CD8-positive, alpha-beta memory T cell (primary cell): ENCODE results near the gene ZFP3. TPM values are rescaled to one million over a fixed set of nuclear protein-coding genes. Genes with fewer than 3 reads are reported as not detected.
"Not testable (repeated sequence)": the region's sequence is repeated elsewhere in the genome, so short reads cannot be mapped to it uniquely, and the experiment has no call there.

ENCODE experiments used
- CTCF ChIA-PET: fragments of 350-600 bp; sonication (Branson Sonifier 250); formaldehyde crosslinking; loops from one replicate; lab custom pipeline; 2021; ENCODE audit warnings: antibody characterized with exemption; lab: Charles Lee
- POLR2A ChIA-PET: fragments of 350-600 bp; sonication (Branson Sonifier 250); formaldehyde crosslinking; loops from one replicate; lab custom pipeline; 2021; ENCODE audit warnings: antibody characterized with exemption; lab: Charles Lee
- DNase-seq, 5 donors: peaks; one replicate each; pipeline versions ENCODE4 v3.0.0 to v3.0.0-alpha.2; 2020 to 2022; ENCODE audit warnings: mixed read lengths in 1 of 5
- H3K27ac ChIP-seq: one replicate; pipeline ENCODE4 v1.7.0; 2013; ENCODE audit warnings: low read depth, mild to moderate bottlenecking, low read length, moderate library complexity
- H3K27me3 ChIP-seq: 2 replicates; pipeline ENCODE4 v1.7.0; 2013; ENCODE audit warnings: low read length, mild to moderate bottlenecking; ENCODE audit not compliant: insufficient read depth, poor library complexity, severe bottlenecking
- H3K36me3 ChIP-seq: 2 replicates; pipeline ENCODE4 v1.7.0; 2013; ENCODE audit warnings: mild to moderate bottlenecking, low read length, moderate library complexity; ENCODE audit not compliant: insufficient read depth
- H3K4me1 ChIP-seq: 2 replicates; pipeline ENCODE4 v1.7.0; 2013; ENCODE audit warnings: mild to moderate bottlenecking, low read length, moderate library complexity; ENCODE audit not compliant: insufficient read depth
- H3K4me3 ChIP-seq: 2 replicates; pipeline ENCODE4 v1.7.0; 2013; ENCODE audit warnings: mild to moderate bottlenecking, low read length
- H3K9me3 ChIP-seq: 2 replicates; pipeline ENCODE4 v1.7.0; 2013; ENCODE audit warnings: mild to moderate bottlenecking, low read length
- H3K27ac Mint-ChIP-seq, 8 donors: one replicate each; pipeline ENCODE4 v1.8.0; 2020 to 2021; ENCODE audit warnings: mixed read lengths in 8 of 8, mild to moderate bottlenecking in 6 of 8, inconsistent platforms in 3 of 8, moderate library complexity in 3 of 8
- H3K27me3 Mint-ChIP-seq, 2 donors: one replicate each; pipeline ENCODE4 v1.8.0; 2020 to 2021; ENCODE audit warnings: mixed read lengths in 2 of 2, mild to moderate bottlenecking in 1 of 2, moderate library complexity in 1 of 2
- H3K36me3 Mint-ChIP-seq, 3 donors: one replicate each; pipeline ENCODE4 v1.8.0; 2020 to 2021; ENCODE audit warnings: mixed read lengths in 3 of 3, inconsistent platforms in 1 of 3, mild to moderate bottlenecking in 1 of 3
- H3K4me1 Mint-ChIP-seq, 3 donors: one replicate each; pipeline ENCODE4 v1.8.0; 2020 to 2021; ENCODE audit warnings: mixed read lengths in 3 of 3, inconsistent platforms in 1 of 3, mild to moderate bottlenecking in 1 of 3
- H3K4me3 Mint-ChIP-seq, 7 donors: one replicate each; pipeline ENCODE4 v1.8.0; 2020 to 2021; ENCODE audit warnings: mixed read lengths in 7 of 7, mild to moderate bottlenecking in 6 of 7, moderate library complexity in 4 of 7, inconsistent platforms in 2 of 7
- H3K9me3 Mint-ChIP-seq, 5 donors: one replicate each; pipeline ENCODE4 v1.8.0; 2020 to 2022; ENCODE audit warnings: mixed read lengths in 5 of 5, mild to moderate bottlenecking in 3 of 5, moderate library complexity in 2 of 5, inconsistent platforms in 1 of 5
- polyA plus RNA-seq: library from polyadenylated mRNA; unstranded; fragments of 300-500 nt; fragmentation: Illumina TruSeq; gene quantifications from one replicate; pipeline ENCODE4 v1.2.3, GENCODE V29; 2021
- total RNA-seq, 2 experiments: library from RNA; stranded (reverse); gene quantifications; one replicate each; pipeline ENCODE4 v1.2.3, GENCODE V29; 2021

ZFP3 gene
- total and polyA plus RNA-seq, 3 experiments from 2014 or later, result 0.75 to 4.2 (median 3.7) TPM

DNA sequence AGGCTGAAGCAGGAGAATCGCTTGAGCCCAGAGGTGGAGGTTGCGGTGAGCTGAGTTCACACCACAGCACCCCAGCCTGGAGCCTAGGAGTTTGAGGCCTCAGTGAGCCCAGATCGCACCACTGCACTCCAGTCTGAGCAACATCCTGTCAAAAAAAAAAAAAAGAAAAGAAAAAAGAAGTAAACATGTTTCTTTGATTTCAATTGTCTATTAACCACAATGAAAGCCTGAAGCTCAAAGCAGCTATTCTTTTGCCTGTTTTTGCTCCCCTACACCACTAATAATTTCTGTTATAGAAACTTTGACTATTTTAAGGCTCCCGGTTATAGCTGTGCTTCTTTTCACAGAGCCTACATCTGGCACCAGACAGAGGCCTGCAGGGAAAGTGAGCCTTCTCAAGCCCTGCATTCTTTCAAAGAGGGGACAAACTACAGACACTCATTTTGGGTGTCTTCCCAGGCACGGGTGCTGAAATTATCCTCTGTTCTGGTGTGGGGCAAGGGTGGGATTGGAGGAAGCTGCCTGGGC is 28.9 kb upstream of the ZFP3 start:
- H3K4me1 Mint-ChIP-seq, result peaks cover 32 to 61% (median 47%) of the 10 kb centered on the region in 3 donors
- peak overlapping the region; percentile 62 to 84 (median 72) for H3K4me3 Mint-ChIP-seq
- Histone ChIP-seq H3K4me3 (peak overlapping the region; percentile 6), H3K9me3 (no peaks in the 10 kb centered on the region), H3K36me3 (no peaks in the 10 kb centered on the region), H3K27ac (peak overlapping the region; percentile 49), H3K4me1 (peaks cover 54% of the 10 kb centered on the region), H3K27me3 (no peaks in the 10 kb centered on the region)
- H3K27me3 Mint-ChIP-seq, result no peaks in the 10 kb centered on the region
- peak; percentile 65 to 91 (median 78) for DNase-seq
- no peaks in the 10 kb centered on the region for H3K9me3 Mint-ChIP-seq
- ChIA-PET POLR2A (interaction anchor here (0.5 to 1.8 kb wide), 9 partner anchors 9 to 110 kb away, joined by 3 to 12 read pairs (median 4); partner anchors contain the start of genes RNF167, SLC25A11, SLC52A1 and SPAG7), CTCF (interaction anchor here (0.7 to 2.9 kb wide), 16 partner anchors 9 to 150 kb away, joined by 3 to 24 read pairs (median 4); partner anchors contain the start of genes C17orf107, INCA1, SLC52A1 and SPAG7)
- peaks cover 0 to 4% (median 1%) of the 10 kb centered on the region in 3 donors for H3K36me3 Mint-ChIP-seq
- H3K27ac Mint-ChIP-seq, result peak overlapping the region; percentile 93 to 99 (median 96)

DNA sequence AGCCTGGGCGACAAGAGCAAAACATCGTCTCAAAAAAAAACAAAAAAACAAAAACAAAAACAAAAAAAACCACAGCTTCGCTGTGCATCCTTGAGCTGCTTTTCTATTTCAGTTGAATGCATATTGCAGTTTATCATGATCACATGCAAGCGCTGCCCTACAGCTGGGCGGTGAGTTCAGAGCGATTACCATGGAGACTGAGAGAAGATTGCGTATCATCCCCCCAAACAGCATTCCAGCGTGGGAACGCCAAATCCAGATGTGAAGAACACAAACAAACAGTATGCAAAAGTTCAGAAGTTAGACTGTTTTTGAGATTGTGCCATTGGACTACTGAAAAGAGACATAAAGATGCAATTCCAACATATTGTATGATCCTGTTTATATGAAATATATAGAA is 28.0 kb upstream of the ZFP3 start:
- H3K36me3 ChIP-seq, result no peaks in the 10 kb centered on the region
- H3K27me3 ChIP-seq, result no peaks in the 10 kb centered on the region
- Mint-ChIP-seq H3K27ac (peak overlapping the region; percentile 43 to 99 (median 96)), H3K27me3 (no peaks in the 10 kb centered on the region), H3K4me1 (peaks cover 28 to 55% (median 39%) of the 10 kb centered on the region in 3 donors), H3K9me3 (no peaks in the 10 kb centered on the region), H3K4me3 (peak overlapping the region in 1 of 7 donors; percentile 76), H3K36me3 (peaks cover 0 to 6% (median 1%) of the 10 kb centered on the region in 3 donors)
- no peak overlapping the region for H3K4me3 ChIP-seq
- H3K4me1 ChIP-seq, result peaks cover 45% of the 10 kb centered on the region
- no peak overlapping the region for H3K27ac ChIP-seq
- CTCF ChIA-PET, result interaction anchor here (1.2 to 2.9 kb wide), 6 partner anchors 9 to 141 kb away, joined by 3 to 24 read pairs (median 7); partner anchors contain the start of gene SLC52A1
- POLR2A ChIA-PET, result interaction anchor here (1.2 to 1.3 kb wide), 2 partner anchors 18 to 110 kb away, joined by 3 to 6 read pairs; partner anchors contain the start of genes RNF167 and SLC25A11
- H3K9me3 ChIP-seq, result no peaks in the 10 kb centered on the region
- peak in 1 of 5 donors; percentile 26 for DNase-seq

DNA sequence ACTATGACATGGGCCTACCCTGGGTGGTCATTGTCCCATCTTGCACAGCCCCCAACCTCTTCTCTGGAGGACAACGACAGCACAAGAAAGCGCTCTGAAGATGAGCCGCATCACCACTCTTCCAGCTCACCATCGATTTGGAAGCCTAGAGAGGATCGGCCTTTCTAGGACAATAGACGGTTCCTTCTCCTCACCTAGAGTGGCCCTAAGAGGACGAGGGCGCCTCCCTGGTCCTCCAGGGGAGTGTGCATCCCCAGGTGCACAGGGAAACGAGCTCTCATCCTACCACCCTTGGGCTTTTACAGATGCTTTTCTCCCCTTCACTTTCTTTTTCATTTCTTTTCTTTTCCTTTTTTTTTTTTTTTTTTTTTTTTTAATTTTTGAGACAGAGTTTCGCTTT is 22.7 kb upstream of the ZFP3 start:
- H3K4me1 Mint-ChIP-seq, result peaks cover under 1 to 8% (median 5%) of the 10 kb centered on the region in 3 donors
- no peaks in the 10 kb centered on the region for H3K27me3 Mint-ChIP-seq
- no peaks in the 10 kb centered on the region for H3K9me3 ChIP-seq
- H3K4me1 ChIP-seq, result peaks cover under 1% of the 10 kb centered on the region
- ChIA-PET POLR2A (interaction anchor here (0.6 to 0.8 kb wide), 3 partner anchors 25 to 69 kb away, joined by 3 to 8 read pairs (median 7); no protein-coding TSS in a partner anchor), CTCF (no interaction called here)
- no peaks in the 10 kb centered on the region for H3K27me3 ChIP-seq
- H3K36me3 ChIP-seq, result no peaks in the 10 kb centered on the region
- H3K36me3 Mint-ChIP-seq, result peaks cover 0 to 7% (median 1%) of the 10 kb centered on the region in 3 donors
- no peak for DNase-seq
- no peak overlapping the region for H3K4me3 ChIP-seq
- no peak overlapping the region for H3K27ac Mint-ChIP-seq
- no peaks in the 10 kb centered on the region for H3K9me3 Mint-ChIP-seq
- H3K4me3 Mint-ChIP-seq, result no peak overlapping the region
- H3K27ac ChIP-seq, result no peak overlapping the region

DNA sequence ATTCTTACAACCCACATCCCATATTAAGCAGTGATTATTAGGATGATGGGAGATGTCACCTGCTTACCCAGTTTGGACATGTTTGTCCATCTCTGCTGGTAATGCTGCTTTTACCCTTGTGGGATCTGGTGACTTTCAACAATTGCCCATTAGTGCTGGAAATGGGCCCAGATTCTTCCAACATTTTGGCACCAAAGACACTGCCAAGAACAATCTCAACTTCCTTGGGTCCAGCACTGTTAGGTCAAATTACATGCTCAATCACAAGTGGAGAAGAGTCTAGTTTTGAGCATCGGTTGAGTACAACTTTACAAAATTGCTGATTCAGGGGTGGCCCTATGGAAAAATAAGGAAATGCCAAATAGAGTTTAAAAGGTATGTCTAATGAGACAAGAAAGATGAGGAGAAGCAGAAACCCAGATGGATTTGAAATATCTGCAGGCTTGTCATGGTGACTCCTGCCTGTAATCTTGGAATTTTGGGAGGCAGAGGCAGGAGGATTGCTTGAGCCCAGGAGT is 13.0 kb upstream of the ZFP3 start:
- Histone ChIP-seq H3K9me3 (no peaks in the 10 kb centered on the region), H3K4me3 (no peak overlapping the region), H3K4me1 (no peaks in the 10 kb centered on the region), H3K36me3 (no peaks in the 10 kb centered on the region), H3K27ac (no peak overlapping the region), H3K27me3 (no peaks in the 10 kb centered on the region)
- Mint-ChIP-seq H3K36me3 (peaks cover 0 to 2% (median 0%) of the 10 kb centered on the region in 3 donors), H3K27me3 (peaks cover 0 to 1% of the 10 kb centered on the region in 2 donors), H3K4me3 (no peak overlapping the region), H3K4me1 (peaks cover 0 to 7% (median 6%) of the 10 kb centered on the region in 3 donors), H3K27ac (no peak overlapping the region), H3K9me3 (no peaks in the 10 kb centered on the region)
- ChIA-PET CTCF (interaction anchor here (2.5 to 6.4 kb wide), 2 partner anchors 35 to 84 kb away, joined by 10 to 125 read pairs; no protein-coding TSS in a partner anchor), POLR2A (no interaction called here)
- no peak for DNase-seq

DNA sequence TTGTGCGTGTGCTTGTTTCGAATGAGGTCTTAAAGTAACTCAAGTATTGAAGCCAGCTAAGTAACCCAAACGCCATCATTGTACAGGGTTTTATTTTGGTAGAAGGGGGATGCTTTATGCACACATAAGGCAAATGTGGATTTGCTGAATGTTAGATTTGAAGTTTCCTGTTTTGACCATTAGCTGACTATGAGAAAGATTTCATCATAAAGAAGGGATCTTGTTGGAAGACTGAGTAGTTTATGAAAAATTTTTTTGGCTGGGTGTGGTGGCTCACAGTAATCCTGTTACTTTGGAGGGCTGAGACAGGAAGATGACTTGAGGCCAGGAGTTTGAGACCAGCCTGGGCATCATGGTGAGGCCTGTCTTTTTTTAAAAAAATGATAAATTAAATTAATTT is 10.0 kb upstream of the ZFP3 start:
- H3K36me3 ChIP-seq, result no peaks in the 10 kb centered on the region
- CTCF ChIA-PET, result interaction anchor here (1.3 kb wide), 1 partner anchor 159 kb away, joined by 4 read pairs; no protein-coding TSS in a partner anchor
- no peaks in the 10 kb centered on the region for H3K27me3 ChIP-seq
- Mint-ChIP-seq H3K4me3 (no peak overlapping the region), H3K9me3 (no peaks in the 10 kb centered on the region), H3K27me3 (no peaks in the 10 kb centered on the region), H3K4me1 (no peaks in the 10 kb centered on the region), H3K36me3 (peaks cover 0 to 2% (median 0%) of the 10 kb centered on the region in 3 donors), H3K27ac (no peak overlapping the region)
- POLR2A ChIA-PET, result no interaction called here
- no peaks in the 10 kb centered on the region for H3K4me1 ChIP-seq
- no peak overlapping the region for H3K4me3 ChIP-seq
- no peak for DNase-seq
- no peaks in the 10 kb centered on the region for H3K9me3 ChIP-seq
- no peak overlapping the region for H3K27ac ChIP-seq

DNA sequence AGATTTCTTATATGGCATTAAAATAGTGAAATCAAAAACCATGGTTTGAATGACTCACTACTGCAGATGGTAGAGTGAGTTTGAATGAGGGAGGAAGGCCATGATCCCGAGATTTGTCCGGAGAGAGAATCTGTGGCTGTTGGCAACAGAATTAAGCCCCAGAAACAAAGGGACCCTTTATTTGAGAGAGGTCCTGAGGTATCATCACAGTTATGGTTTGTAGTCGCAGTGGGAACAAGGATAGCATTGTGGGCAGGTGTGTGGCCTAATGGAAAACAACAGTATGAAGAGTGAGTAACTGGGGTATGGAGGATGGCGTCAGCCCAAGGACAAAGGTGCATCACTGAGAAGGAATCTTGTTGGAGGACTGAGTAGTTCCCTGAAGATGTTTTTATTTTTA is 8.5 kb upstream of the ZFP3 start:
- Mint-ChIP-seq H3K27me3 (peaks cover 0 to 1% of the 10 kb centered on the region in 2 donors), H3K9me3 (no peaks in the 10 kb centered on the region), H3K4me3 (no peak overlapping the region), H3K36me3 (peaks cover 0 to 2% (median 0%) of the 10 kb centered on the region in 3 donors), H3K4me1 (no peaks in the 10 kb centered on the region), H3K27ac (no peak overlapping the region)
- Histone ChIP-seq H3K36me3 (no peaks in the 10 kb centered on the region), H3K4me1 (no peaks in the 10 kb centered on the region), H3K27me3 (no peaks in the 10 kb centered on the region), H3K27ac (no peak overlapping the region), H3K4me3 (no peak overlapping the region), H3K9me3 (no peaks in the 10 kb centered on the region)
- POLR2A ChIA-PET, result no interaction called here
- CTCF ChIA-PET, result no interaction called here
- no peak for DNase-seq

DNA sequence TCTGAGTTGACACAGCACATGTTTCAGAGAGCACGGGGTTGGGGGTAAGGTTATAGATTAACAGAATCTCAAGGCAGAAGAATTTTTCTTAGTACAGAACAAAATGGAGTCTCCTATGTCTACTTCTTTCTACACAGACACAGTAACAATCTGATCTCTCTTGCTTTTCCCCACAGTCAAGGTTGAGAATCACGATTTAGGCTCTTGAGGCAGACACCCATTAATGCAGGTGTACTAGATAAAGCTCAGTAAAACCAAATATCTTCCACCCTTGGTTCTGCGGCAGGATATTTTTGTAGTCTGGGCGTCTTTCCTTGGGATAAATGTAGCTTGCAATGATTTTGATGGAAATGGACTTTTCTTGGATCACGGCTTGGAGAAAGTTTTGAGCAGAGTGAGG is 2.8 kb upstream of the ZFP3 start:
- H3K9me3 ChIP-seq, H3K27me3 Mint-ChIP-seq: not testable (repeated sequence)
- POLR2A ChIA-PET, result interaction anchor here (0.6 kb wide), 1 partner anchor 51 kb away, joined by 5 read pairs; no protein-coding TSS in a partner anchor

DNA sequence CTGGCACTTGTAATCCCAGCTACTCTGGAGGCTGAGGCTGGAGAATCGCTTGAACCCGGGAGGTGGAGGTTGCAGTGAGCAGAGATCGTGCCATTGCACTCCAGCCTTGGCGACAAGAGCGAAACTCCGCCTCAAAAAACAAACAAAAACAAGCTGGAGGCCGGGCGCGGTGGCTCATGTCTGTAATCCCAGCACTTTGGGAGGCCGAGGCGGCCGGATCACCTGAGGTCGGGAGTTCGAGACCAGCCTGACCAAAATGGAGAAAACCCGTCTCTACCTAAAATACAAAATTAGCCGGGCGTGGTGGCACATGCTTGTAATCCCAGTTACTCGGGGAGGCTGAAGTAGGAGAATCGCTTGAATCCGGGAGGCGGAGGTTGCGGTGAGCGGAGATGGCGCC is 992 bp upstream of the ZFP3 start:
- POLR2A ChIA-PET, H3K27me3 Mint-ChIP-seq, DNase-seq, H3K9me3 ChIP-seq, H3K4me1 ChIP-seq, H3K27ac ChIP-seq, H3K27me3 ChIP-seq, H3K4me3 ChIP-seq, H3K9me3 Mint-ChIP-seq, H3K36me3 ChIP-seq: not testable (repeated sequence)
- Mint-ChIP-seq H3K4me1 (peaks cover 24 to 37% (median 31%) of the 10 kb centered on the region in 3 donors), H3K27ac (peak overlapping the region in 6 of 8 donors; percentile 65 to 97 (median 86)), H3K36me3 (peaks cover 0 to 16% (median 7%) of the 10 kb centered on the region in 3 donors), H3K4me3 (peak overlapping the region; percentile 88 to 97 (median 94))
- CTCF ChIA-PET, result interaction anchor here (0.8 to 1.8 kb wide), 2 partner anchors 15 to 45 kb away, joined by 3 to 5 read pairs; no protein-coding TSS in a partner anchor

More for the DNA sequence above, 2.8 kb upstream of the ZFP3 start:
- H3K4me3 ChIP-seq, H3K4me1 ChIP-seq, DNase-seq, H3K27ac ChIP-seq, H3K36me3 Mint-ChIP-seq, CTCF ChIA-PET, H3K36me3 ChIP-seq, H3K9me3 Mint-ChIP-seq, H3K27me3 ChIP-seq: not testable (repeated sequence)
- Mint-ChIP-seq H3K4me1 (peaks cover 18 to 27% (median 24%) of the 10 kb centered on the region in 3 donors), H3K4me3 (peak overlapping the region in 1 of 7 donors; percentile 7), H3K27ac (peak overlapping the region in 2 of 8 donors; percentile 19 to 58)
